Brain microvascular endothelial cell (primary cell): Measurements from ENCODE around the gene HENMT1.

ENCODE experiments used
- DNase-seq: peaks from one replicate; pipeline ENCODE4 v3.0.0-alpha.2; 2020
- H3K27ac ChIP-seq: fragments of 250-450 bp; sonication (Bioruptor Pico); 2 replicates; pipeline ENCODE4 v1.5.1; 2020; ENCODE audit warnings: mild to moderate bottlenecking, moderate library complexity
- H3K27me3 ChIP-seq: fragments of 250-450 bp; sonication (Bioruptor Pico); replicated peaks from 2 replicates; pipeline ENCODE4 v1.5.1; 2020; ENCODE audit warnings: mild to moderate bottlenecking
- H3K36me3 ChIP-seq: fragments of 250-450 bp; sonication (Bioruptor Pico); replicated peaks from 2 replicates; pipeline ENCODE4 v1.5.1; 2020; ENCODE audit warnings: mild to moderate bottlenecking
- H3K4me3 ChIP-seq: 2 replicates; pipeline ENCODE4 v1.5.1; 2011; ENCODE audit warnings: low read depth, mild to moderate bottlenecking, control low read depth, low read length, moderate library complexity
- in situ Hi-C: cut with HindIII; loops from 2 replicates; pipeline ENCODE4 v1.10.0; 2017; ENCODE audit warnings: low sequenced_read_pairs, low pct_ligation_motif_present
- TF ChIP-seq, protein P1 (sequence below): IDR thresholded peaks from 2 replicates; pipeline ENCODE4 v1.5.1; 2011; ENCODE audit warnings: low read depth, mild to moderate bottlenecking, moderate library complexity, low read length, control low read depth, inconsistent platforms; ENCODE audit errors: missing control alignments

Gene HENMT1

DNA sequence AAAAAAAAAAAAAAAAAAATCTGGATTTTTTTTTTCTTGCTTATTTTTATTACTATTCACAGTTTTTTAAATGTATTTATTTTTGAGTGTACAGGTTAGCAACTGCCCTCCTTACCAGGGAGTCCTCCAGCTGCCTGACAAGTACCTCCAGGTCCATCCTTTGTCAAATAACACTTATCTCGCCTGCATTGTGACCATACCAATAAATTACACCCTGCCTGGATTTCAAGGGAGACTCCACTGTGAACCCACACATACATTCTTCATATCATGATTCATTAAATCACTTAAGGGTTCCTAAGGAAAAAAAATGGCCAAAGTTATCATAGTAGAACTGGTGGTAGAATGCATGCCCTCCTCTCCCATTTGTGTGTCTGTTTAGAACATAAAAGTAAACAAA, 62.6 kb downstream of the HENMT1 start:
- TF ChIP-seq, protein P1, sequence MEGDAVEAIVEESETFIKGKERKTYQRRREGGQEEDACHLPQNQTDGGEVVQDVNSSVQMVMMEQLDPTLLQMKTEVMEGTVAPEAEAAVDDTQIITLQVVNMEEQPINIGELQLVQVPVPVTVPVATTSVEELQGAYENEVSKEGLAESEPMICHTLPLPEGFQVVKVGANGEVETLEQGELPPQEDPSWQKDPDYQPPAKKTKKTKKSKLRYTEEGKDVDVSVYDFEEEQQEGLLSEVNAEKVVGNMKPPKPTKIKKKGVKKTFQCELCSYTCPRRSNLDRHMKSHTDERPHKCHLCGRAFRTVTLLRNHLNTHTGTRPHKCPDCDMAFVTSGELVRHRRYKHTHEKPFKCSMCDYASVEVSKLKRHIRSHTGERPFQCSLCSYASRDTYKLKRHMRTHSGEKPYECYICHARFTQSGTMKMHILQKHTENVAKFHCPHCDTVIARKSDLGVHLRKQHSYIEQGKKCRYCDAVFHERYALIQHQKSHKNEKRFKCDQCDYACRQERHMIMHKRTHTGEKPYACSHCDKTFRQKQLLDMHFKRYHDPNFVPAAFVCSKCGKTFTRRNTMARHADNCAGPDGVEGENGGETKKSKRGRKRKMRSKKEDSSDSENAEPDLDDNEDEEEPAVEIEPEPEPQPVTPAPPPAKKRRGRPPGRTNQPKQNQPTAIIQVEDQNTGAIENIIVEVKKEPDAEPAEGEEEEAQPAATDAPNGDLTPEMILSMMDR = no peak
- no peak overlapping the region for H3K4me3 ChIP-seq
- no peaks in the 10 kb centered on the region for H3K36me3 ChIP-seq
- no peak for DNase-seq
- no peak overlapping the region for H3K27ac ChIP-seq
- no peaks in the 10 kb centered on the region for H3K27me3 ChIP-seq
- in situ Hi-C loops = no loop called here
